Measurements from ENCODE around the gene SMIM36. TPM values are rescaled to one million over a fixed set of nuclear protein-coding genes. Genes with fewer than 3 reads are reported as not detected.

The SMIM36 gene
- total and polyA plus RNA-seq, 2 of the 8 experiments (the other 6 are each of a cell fraction or from before 2014, with no cell fraction given), result not detected

- H3K79me2 ChIP-seq (ENCODE audit: control insufficient read depth in 1 of 2, insufficient read depth in 2 of 2, low read length in 2 of 2), result peaks cover 9 to 48% of the 10 kb centered on the region in 2 experiments
- peaks cover 0 to 6% of the 10 kb centered on the region in 2 experiments for H4K20me1 ChIP-seq (replicated peaks in 1 of 2; ENCODE audit: control insufficient read depth in 1 of 2, insufficient read depth in 2 of 2, low read length in 2 of 2)
- H3K27ac ChIP-seq (ENCODE audit: low read depth, low read length), result no peak overlapping the region
- no peaks in the 10 kb centered on the region for H3K4me1 ChIP-seq (replicated peaks in 1 of 4; ENCODE audit: control insufficient read depth in 3 of 4, insufficient read depth in 4 of 4, low read length in 3 of 4)
- H2BK5ac ChIP-seq (ENCODE audit: low read depth, low read length), result no peak overlapping the region
- no peak overlapping the region for H4K8ac ChIP-seq (ENCODE audit: extremely low read depth, insufficient read depth, low read length)
- H3K14ac ChIP-seq (ENCODE audit: insufficient read length), result no peak overlapping the region
- no peak overlapping the region for H2AFZ ChIP-seq (ENCODE audit: low read length)
- no peak overlapping the region for H3K9ac ChIP-seq (replicated peaks in 1 of 4; ENCODE audit: extremely low read depth in 1 of 4, low read depth in 3 of 4, low read length in 3 of 4)
- no peak overlapping the region for H2BK12ac ChIP-seq (ENCODE audit: low read depth, low read length)
- peaks cover 20 to 51% (median 35%) of the 10 kb centered on the region in 4 experiments for H3K36me3 ChIP-seq (ENCODE audit: control insufficient read depth in 2 of 4, insufficient read depth in 4 of 4, low read length in 3 of 4)
- H3K4me3 ChIP-seq (ENCODE audit: extremely low read depth in 1 of 4, insufficient read depth in 2 of 4, low read depth in 3 of 4, low read length in 4 of 4), result no peak overlapping the region
- no peaks in the 10 kb centered on the region for H3K9me3 ChIP-seq (ENCODE audit: insufficient read depth in 2 of 2, low read depth in 1 of 2, low read length in 1 of 2)
- H4K5ac ChIP-seq (ENCODE audit: insufficient read length, low read depth, low read length), result no peak overlapping the region
- TF ChIP-seq KDM1A (IDR thresholded peaks at IDR 0.05; ENCODE audit: borderline replicate concordance, low read length), result no peak
- TF ChIP-seq SIX5 (IDR thresholded peaks at IDR 0.05; ENCODE audit: low read depth, low read length), result no peak
- no peak for TF ChIP-seq POU5F1 (IDR thresholded peaks at IDR 0.05; ENCODE audit: low read depth, low read length)
- TF ChIP-seq CTBP2 (IDR thresholded peaks at IDR 0.05; ENCODE audit: borderline replicate concordance, insufficient read depth, insufficient read length, low read length), result no peak
- no peak for TF ChIP-seq ATF3 (IDR thresholded peaks at IDR 0.05; ENCODE audit: insufficient read depth, low read depth, low read length)
- H2BK120ac ChIP-seq (replicated peaks; ENCODE audit: low read depth, low read length), result no peak overlapping the region
- H3K56ac ChIP-seq (replicated peaks; ENCODE audit: insufficient read length, low read depth, low read length), result no peak overlapping the region
- H2BK20ac ChIP-seq (ENCODE audit: low read length), result no peak overlapping the region
- CTCF ChIA-PET (ENCODE audit: partially characterized antibody), result interaction anchor here (1.1 kb wide), 1 partner anchor 100 kb away, joined by 3 read pairs; no protein-coding TSS in a partner anchor
- peaks cover 6% of the 10 kb centered on the region for H3K79me1 ChIP-seq (ENCODE audit: low read depth, low read length)
- no peaks in the 10 kb centered on the region for H3K23me2 ChIP-seq (ENCODE audit: low read depth, low read length)
- H2BK15ac ChIP-seq (ENCODE audit: low read length), result no peak overlapping the region
- 89% methylated on average over 8 of the region's 8 CpGs; no CpG with 5 or more reads in 1 of the 2 experiments for WGBS, 2 experiments (ENCODE audit: extremely low coverage in 1 of 2, insufficient coverage in 1 of 2, insufficient read length in 1 of 2, insufficient replicate concordance in 2 of 2, low coverage in 1 of 2, low lambda C conversion rate in 2 of 2, missing lambda C conversion rate in 1 of 2)
- H3K23ac ChIP-seq (ENCODE audit: insufficient read length), result no peak overlapping the region
- H2AK5ac ChIP-seq (ENCODE audit: low read depth, low read length), result no peak overlapping the region
- no peak overlapping the region for H3K4me2 ChIP-seq (ENCODE audit: insufficient read depth in 1 of 2, low read depth in 2 of 2, low read length in 2 of 2)
- H3K4ac ChIP-seq (replicated peaks; ENCODE audit: insufficient read length, low read depth, low read length), result no peak overlapping the region
- H3K27me3 ChIP-seq (replicated peaks in 1 of 4; ENCODE audit: control insufficient read depth in 3 of 4, extremely low read depth in 1 of 4, insufficient read depth in 3 of 4, low read length in 3 of 4), result no peaks in the 10 kb centered on the region
- no peak overlapping the region for H3K18ac ChIP-seq (ENCODE audit: extremely low read depth, low read length)
- FAIRE-seq (no peak), DNase-seq (ENCODE audit: low read depth in 1 of 2, low spot score in 2 of 2) (no peak)
- POLR2A ChIA-PET (ENCODE audit: partially characterized antibody), result no interaction called here
- no peak overlapping the region for H4K91ac ChIP-seq (replicated peaks; ENCODE audit: insufficient read length, low read length)
Observed at GRCh38 chr17:55413825-55414489, 97.3 kb downstream of the SMIM36 start.

All from H1 (cell line).